Measurements from ENCODE around the gene DCTN5.

DCTN5 gene

GRCh38 chr16:23666571-23667354 lies 25.5 kb downstream of the DCTN5 start:
- DNase-seq = no peak

GRCh38 chr16:23667355-23667659 lies 26.0 kb downstream of the DCTN5 start:
- DNase-seq = no peak

DNA sequence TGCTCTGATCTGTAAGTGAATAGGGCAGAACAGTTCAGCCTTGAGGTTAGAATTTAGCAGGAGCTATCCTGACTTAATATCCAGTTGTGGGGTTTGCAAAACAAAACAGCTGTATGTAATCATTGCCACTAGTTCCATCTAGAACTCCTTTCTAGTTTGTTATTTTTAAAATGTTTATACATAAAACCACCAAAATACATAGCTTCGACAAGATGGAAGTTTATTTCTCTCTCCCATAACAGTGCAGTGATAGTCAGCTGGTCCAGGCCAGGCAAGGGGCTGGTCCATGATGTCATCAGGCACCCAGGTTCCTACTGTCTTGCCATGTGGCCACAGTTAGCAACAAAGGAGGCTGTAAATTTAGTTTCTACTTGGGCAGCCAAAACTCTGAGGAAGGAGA lies 27.0 kb downstream of the DCTN5 start:
- DNase-seq = no peak

- DNase-seq = no peak
Measured at GRCh38 chr16:23668873-23669272, 27.6 kb downstream of the DCTN5 start.

DNA sequence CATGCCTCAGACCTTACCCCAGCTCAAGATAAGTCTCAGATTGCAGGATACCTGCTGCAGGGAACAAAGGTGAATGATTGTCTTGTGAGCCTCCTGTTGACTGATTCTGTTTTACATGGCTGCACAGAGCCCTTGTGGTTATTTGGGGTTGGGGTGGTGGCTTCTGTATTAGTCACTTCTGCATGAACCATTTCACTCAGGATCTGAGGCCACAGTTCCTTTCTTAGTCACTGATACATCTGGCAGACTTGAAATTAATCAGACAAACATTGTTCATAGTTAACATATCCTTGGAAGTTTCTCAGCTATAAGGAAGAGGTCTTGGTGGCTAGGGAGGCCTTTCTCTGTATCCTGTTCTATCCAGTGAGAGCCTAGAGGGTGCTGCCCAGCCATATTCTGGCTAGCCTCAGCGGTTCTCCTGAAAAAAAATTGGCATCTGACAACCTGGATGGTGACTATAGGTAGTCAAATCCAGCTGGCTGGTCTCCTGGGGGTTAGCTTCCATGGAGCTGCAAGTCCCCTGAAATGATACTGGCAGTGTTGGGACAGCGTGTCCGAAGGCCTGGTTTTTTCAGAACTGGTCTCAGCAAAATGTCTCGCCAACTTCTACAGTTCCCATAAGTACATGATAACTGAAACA lies 29.0 kb downstream of the DCTN5 start:
- no peak for DNase-seq

GRCh38 chr16:23673971-23674614 lies 32.8 kb downstream of the DCTN5 start:
- DNase-seq = no peak

DNA sequence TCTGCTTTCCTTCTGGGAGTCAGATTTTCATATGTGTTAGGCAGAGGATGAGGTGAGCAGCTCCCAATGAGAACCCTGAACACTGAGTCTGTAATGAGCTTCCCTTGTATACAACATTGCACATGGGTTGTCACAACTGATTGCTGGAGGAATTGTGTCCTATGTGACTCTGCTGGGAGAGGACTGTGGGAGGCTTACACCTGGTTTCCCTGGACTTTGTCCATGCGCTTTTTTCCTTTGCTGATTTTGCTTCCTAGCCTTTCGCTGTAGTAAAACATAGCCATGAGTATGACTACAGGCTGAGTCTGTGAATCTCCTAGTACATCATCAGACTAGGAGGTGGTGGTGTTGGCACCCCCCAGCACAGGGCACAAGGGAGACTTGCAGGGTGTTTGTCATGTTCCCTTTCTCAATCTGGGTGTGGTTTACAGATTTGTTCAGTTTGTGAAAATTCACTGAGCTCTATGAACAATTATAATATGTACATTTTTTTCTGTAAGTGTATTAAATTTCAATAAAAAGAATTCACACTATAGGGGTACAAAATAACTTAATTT lies 35.7 kb downstream of the DCTN5 start:
- no peak for DNase-seq

DNA sequence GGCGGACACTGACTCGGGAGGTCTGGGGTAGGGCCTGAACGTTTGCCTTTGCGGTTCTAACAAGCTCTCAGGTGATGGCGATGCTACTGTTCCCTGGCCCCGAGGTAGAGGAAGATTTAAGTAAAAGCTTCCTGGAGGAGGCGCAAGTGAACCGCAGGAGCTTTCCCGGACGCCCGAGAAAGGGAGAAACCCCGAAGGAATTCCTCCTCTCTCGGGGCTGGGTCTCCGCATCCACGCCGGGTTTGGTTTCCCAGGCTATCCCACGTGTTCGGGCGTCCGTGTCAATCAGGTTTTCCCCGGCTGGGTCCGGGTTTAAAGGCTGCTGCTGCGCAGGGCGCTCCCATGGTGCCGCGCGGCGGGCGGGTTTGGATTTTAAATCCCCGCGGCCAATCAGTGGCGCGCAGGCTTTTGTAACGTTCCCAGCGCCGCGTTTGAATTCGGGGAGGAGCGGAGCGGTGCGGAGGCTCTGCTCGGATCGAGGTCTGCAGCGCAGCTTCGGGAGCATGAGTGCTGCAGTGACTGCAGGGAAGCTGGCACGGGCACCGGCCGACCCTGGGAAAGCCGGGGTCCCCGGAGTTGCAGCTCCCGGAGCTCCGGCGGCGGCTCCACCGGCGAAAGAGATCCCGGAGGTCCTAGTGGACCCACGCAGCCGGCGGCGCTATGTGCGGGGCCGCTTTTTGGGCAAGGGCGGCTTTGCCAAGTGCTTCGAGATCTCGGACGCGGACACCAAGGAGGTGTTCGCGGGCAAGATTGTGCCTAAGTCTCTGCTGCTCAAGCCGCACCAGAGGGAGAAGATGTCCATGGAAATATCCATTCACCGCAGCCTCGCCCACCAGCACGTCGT lies 37.4 kb downstream of the DCTN5 start, which contains the start of gene PLK1:
PLK1 (plus strand) TSS at position 460 of the 844 bp plus-strand sequence; CDS start at position 504, 44 bp downstream.
- DNase-seq = peak; percentile 71 to 73

DNA sequence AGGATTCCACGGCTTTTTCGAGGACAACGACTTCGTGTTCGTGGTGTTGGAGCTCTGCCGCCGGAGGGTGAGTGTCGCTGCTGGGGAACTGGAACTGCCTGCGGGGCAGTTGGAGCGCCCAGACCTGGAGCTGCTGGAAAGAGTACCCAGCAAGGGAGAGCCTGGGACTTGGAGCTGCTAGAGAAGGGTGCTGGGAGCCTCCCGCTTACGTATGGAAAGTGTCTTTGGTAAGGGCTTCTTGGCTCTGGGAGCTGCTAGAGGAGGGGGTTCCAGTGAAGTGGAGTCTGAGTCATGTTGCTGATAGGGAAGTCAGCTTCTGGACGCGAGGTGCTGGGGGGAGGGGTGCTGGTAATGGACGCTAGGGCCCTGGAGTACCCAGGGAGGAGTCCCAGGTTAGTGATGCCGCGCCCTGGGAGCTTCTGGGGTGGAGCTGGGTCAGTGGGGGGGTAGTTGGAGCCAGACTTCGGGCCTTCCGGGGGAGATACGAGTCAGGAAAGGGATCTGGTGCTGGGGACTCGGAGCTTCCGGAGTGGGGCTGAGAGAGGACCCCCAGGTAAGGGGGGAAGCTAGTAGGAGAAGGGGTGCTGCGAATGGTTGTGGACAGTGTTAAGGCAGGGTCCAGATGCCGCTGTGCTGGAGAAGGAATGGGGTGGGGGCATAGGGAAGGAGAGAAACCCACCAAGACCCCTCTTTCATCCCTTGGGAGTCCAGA lies 38.2 kb downstream of the DCTN5 start:
- DNase-seq = peak; percentile 4 to 45

GRCh38 chr16:23679986-23680336 lies 38.7 kb downstream of the DCTN5 start:
- no peak for DNase-seq

DNA sequence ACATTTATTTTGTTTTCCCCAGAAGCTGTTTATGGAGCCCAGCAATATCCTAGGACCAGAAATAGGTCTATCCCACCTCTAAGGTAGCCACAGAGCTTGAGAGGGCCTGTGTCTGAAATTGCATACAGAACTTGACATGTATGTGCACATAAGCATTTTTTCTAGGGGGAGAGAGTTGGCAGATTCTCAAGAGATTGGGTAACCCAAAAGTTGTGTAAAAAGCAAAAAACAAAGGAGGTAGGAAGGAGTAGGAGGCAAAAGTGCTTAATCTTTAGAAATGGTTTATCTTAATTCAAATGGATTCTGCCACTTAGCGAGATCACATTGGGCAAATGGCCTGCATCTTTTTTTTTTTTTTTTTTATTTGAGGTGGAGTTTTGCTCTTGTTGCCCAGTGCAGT lies 40.9 kb downstream of the DCTN5 start:
- DNase-seq = no peak

DNA sequence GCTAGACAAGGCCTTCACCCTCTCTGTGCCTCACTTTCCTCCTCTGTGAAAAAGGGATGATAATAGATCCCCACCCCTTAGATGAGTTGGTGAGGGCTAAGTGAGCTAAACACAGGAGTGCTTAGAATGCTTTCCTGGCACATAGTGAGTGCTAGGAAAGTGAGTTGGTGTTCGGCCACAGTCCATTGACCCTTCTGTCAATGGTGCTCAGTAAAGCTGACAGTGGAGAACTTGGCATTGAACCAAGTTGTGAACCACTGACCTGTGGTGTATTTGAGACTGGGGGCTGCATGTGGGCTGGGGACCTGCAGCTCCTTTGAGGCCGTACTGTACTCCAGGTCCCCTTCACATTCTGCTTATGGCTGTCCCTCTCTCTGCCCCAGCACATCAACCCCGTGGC lies 42.2 kb downstream of the DCTN5 start:
- no peak for DNase-seq

DNA sequence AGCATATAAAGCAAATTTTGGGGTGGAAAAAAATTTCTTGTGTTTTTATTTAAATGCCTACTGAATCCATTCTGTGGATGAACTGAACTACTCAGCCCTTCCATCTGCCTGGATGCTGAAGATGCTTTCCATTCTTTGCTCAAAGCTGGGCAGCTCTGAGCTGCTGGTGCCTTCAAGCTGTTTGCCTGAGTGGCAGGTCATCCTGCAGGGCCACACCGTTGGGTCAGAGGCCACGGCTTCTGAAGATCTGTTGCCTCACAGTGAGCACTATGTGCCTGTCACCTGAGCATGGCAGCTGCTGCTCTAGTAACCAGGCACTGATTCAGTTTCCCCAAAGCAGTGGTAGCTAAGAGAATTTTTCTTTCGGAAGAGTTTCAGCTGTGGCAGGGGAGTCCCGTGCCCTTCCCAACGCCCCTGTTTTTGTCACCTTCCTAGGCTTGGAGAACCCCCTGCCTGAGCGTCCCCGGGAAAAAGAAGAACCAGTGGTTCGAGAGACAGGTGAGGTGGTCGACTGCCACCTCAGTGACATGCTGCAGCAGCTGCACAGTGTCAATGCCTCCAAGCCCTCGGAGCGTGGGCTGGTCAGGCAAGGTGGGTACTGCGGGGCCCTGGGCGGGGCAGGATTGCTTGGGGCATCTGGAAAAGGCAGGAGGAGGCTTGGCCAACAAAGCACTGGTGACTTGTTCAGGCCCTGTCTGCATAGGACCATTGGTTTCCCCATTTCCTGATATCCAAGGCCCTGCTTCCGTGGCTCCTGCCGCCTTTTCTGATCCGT lies 46.0 kb downstream of the DCTN5 start:
- DNase-seq = no peak

DNA sequence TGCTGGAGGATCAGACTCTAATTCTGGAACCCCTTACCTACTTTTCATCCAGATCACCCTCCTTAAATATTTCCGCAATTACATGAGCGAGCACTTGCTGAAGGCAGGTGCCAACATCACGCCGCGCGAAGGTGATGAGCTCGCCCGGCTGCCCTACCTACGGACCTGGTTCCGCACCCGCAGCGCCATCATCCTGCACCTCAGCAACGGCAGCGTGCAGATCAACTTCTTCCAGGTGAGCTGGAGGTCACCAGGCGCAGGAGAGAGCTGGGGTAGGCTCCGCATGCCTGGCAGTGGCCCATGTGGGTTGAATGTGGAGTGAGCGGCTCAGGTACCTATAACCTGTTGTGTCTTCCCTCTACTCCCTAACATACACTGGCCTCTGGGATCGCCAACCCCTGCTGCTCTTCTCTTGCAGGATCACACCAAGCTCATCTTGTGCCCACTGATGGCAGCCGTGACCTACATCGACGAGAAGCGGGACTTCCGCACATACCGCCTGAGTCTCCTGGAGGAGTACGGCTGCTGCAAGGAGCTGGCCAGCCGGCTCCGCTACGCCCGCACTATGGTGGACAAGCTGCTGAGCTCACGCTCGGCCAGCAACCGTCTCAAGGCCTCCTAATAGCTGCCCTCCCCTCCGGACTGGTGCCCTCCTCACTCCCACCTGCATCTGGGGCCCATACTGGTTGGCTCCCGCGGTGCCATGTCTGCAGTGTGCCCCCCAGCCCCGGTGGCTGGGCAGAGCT lies 48.3 kb downstream of the DCTN5 start:
- DNase-seq = no peak

DNA sequence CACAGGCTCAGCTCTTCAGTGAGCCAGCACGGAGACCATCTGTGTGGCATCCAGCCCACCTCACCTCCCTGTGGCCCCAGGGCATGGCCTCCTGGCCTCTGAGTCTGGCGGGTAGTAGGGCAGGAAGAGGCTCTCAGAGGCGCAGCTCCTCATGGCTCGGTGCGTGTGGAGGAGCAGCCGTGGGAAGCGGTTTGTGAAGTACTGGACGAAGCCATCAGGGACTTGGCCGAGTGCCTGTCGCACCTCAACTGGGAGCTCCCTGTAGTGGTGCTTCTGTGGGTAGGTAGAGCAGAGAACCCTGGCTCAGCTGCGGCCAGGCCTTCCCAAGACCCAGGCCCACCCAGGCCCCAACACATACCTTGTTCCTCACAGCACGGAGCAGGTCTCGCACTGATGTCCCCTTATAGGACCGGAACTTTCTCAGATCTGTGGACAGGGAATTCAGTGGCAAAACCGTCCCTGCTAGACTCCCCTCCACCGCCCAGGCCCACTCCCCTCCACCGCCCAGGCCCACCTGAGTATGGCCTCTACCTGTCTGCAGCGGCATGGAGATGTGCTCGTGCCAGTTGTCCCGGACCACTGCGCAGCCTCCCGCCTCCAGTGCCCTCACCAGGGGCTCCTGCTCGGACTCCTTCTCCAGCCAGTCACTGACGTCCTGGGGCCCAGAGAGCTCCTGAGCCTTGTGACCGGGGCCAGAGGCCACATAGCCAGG lies 49.7 kb downstream of the DCTN5 start:
- no peak for DNase-seq

- DNase-seq = no peak
Measured at GRCh38 chr16:23691483-23692189, 50.4 kb downstream of the DCTN5 start.

- DNase-seq = no peak
Measured at GRCh38 chr16:23692190-23692837, 51.0 kb downstream of the DCTN5 start.

- no peak for DNase-seq
Measured at GRCh38 chr16:23694265-23694643, 53.0 kb downstream of the DCTN5 start.
